Stimulated activated CD8-positive, alpha-beta memory T cell treated with anti-CD3 and anti-CD28 coated beads, Interleukin-4, amount 100 ng/mL, for 1 hour (primary cell): ENCODE measurements around the gene VWA5B1.
"Not testable (repeated sequence)": the region's sequence is repeated elsewhere in the genome, so short reads cannot be mapped to it uniquely, and the experiment has no call there.

Experiments used
- DNase-seq, 2 donors: peaks; one replicate each; pipeline ENCODE4 v3.0.0-alpha.2; 2020; ENCODE audit warnings: low read depth in 2 of 2, low spot score in 1 of 2

The VWA5B1 gene

DNA sequence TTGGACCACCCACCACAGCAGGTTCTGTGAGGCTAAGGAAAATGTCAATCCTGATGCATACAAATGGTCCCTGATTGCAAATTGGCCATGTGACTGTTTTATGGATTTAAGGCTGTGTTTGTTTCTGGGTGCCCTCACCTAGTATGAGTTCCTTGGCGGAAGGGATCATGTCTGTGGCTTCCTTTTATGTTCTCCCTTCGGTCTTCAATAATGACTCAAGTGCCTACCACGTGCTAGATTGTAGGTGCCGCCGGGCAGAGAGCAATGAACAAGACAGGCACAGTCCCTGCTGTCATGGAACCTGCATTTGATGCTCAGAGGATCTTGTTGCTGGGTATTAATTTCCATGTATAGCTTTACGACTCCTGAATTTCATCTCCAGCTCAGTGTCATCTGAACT, 9.8 kb upstream of the VWA5B1 start:
- no peak for DNase-seq

DNA sequence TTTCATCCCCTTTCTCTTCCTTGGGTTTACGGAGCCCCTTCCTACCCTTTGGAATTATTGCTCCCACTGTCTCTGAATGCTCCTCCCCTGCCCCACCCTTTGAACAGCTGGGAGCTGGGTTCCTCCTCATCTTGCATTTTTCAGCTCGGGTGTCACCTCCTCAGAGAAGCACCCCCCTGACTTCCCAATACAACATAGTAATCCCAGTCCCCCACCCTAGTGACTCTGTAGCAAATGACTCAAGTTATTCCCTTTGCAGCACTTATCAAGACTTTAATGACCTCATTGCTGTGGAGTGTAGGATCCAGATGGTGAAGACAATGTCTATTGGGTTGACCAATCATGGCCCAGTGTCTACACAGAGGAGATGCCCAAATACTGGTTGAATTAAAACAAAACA, 8.9 kb upstream of the VWA5B1 start:
- DNase-seq = no peak

DNA sequence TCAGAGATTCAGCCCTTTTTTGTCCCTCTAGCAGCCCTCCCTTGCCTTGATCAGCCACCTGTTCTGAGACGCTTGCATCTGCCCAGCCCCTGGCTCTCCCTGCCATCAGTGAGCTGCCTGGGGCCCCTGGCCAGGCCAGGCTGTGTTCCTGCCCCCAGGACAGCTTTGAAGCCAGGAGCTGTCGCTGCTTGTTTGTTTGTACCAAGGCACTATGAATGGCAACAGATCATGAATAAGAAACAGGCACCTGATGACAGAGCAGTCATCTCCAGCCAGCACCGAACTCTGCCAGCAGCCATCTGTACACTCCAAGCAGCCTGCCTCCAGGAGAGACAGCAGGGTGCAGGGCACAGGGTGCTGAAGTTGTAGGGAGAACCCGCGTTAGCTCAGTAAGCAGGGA, 8.1 kb upstream of the VWA5B1 start:
- DNase-seq = no peak

DNA sequence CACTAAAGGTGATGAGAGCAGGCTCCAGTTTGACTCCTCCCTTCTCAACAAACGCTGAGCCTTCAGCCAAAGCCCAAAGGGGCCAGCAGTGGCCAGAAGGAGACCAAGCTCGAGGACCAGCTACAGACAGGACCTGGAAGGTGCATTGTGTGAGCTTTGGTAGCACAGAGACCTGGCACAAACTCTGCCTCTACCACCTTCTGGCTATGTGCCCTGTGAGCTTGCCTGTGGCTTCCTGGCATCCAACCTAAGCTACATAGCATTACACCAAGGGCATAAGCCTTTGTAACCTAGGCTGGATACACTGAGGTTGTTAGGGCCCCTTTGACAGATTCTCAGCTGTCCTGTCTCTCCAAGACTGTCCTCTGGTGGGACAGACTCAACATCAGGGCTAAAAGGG, 6.6 kb upstream of the VWA5B1 start:
- DNase-seq = no peak

DNA sequence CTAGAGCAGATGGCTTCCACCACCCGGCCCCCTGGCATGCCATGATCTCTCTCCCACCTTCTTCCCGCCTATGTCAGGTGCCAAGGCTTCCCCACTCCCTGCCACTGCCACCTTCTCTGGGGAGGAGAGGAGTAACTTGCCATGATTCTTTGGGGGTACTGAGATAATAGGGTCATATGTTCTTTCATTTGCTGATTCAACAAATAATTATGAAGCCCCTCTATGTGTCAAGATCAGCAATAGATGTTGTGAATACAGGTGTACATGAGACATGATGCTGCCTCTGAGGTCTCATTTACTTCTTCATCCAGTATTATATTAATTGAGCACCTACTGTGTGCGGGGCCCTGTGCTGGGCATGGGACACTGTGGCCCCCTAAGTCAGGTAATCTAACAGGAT, 6.0 kb upstream of the VWA5B1 start:
- DNase-seq = no peak

DNA sequence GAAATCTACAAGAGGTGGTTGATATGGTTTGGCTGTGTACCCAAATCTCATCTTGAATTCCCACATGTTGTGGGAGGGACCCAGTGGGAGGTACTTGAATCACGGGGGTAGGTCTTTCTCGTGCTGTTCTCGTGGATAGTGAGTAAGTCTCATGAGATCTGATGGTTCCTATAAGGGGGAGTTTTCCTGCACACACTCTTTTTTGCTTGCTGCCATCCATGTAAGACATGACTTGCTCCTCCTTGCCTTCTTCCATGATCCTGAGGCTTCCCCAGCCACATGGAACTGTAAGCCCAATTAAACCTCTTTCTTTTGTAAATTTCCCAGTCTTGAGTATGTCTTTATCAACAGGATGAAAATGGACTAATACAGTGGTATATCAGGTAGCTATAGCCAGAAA, 5.2 kb upstream of the VWA5B1 start:
- no peak for DNase-seq

DNA sequence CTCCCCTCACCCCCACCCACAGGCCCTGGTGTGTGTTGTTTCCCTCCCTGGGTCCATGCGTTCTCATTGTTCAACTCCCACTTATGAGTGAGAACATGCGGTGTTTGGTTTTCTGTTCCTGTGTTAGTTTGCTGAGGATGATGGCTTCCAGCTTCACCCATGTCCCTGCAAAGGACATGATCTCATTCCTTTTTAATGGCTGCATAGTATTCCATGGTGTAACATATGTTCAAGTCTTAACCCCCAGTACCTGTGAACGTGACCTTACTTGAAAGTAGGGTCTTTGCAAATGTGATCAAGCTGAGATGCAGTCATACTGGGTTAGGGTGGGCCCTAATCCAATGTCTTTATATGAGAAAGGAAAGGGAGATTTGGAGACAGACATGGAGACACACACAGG, 3.0 kb upstream of the VWA5B1 start:
- not testable (repeated sequence) for DNase-seq

DNA sequence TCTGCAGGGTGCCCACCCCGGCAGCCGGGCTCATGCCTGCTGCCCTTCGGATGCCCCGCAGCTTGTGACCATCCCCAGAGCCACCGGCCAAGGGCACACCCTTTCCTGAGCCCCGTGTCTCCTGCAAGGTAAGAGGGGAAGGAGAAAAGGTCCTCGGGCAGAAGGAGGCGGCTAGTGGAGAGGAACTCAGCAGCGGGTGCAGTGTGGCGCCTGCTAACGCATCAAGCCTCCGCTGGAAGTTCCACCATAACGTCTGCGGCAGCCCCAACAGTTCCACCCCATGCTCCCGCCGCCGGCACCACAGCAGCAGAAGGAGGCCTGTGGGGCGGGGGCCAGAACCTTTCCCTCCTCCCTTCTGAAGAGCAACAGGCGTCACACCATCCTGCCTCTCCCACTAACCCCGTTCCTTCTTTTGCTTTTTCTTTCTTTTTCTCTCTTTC, 990 bp downstream of the VWA5B1 start:
- DNase-seq = no peak

DNA sequence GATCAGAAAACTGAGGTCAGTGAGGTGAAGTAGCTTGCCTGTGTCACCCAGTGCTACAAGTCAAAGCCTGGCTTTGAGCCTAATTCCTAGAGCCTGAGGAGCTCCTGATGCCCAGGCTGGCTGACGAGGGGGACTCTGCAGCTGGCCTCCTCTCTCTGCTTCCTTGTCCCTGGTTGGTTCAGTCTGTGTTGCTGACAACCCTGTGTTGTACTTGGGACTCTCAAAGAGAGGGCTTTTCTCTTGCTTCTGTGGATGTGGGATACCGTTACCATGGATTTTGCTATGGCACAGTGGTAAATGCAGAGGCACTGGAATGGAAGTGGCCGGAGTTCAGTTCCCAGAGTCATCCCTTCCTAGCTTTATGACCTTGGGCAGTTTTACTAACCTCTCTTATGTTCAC, 8.0 kb downstream of the VWA5B1 start:
- DNase-seq = no peak

DNA sequence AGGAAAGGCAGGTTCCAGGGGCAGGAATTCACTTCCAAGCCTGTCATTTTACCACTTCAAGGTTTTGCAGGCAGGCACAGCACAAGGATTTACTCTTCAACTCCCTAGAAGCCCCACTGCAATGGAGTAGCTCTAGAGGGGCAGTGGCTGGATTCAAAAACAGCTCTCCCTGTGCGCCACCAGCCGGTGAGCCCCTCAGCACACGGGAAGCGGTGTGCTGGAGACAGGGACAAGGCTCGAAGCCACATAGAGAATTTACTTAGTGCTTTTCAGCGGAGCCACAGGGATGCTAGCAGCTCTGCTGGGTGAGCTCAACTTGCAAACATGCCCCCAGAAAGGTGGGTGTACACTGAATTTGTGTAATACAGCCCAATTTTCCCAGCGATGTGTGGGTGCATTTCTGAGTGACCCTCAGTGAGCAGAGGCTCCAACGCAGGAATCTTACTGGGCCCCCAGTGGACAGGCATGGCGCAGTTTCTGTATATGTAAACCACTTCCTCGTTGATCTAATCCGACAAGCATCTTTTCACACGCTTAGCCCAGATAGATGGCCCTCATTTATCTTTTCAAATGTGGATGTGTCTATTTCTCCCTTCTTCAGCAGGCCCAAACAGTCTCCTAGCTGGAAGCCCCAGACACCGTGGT, 10.9 kb downstream of the VWA5B1 start:
- no peak for DNase-seq

DNA sequence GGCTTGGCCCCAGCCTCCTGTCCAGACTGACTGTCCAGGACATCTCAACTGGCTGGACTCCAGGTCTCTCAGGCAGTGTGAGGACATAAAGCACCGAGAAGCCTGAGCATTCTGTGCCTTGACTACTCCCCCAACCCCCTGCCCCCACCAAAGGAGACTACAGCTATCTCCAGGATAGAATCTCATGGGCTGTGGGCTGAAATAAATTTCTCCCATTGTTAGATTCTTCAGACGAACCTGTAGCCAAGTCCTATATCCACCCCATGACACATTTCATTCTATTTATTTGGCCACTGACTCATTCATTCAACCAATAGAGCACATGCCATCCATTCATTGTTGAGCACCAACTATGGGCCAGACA, 11.4 kb downstream of the VWA5B1 start:
- no peak for DNase-seq

DNA sequence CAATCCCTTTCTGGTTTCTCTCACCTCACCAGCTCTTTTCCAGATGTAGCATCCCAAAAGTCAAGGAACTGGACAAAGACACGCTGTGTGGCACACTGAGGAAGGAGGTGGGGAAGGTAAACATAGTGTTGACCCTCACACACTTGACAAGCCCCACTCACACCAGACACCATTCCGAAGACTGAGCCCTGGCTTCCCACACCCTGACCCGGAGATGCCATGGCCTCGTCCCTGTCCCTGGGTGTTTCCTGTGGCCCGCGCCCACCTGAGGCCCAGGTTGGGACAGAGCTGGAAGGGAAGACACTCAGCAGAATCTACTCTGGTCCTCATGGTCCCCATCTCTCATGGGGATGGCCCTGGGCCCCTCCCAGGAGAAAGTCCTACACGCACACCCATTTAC, 16.4 kb downstream of the VWA5B1 start:
- DNase-seq = no peak

DNA sequence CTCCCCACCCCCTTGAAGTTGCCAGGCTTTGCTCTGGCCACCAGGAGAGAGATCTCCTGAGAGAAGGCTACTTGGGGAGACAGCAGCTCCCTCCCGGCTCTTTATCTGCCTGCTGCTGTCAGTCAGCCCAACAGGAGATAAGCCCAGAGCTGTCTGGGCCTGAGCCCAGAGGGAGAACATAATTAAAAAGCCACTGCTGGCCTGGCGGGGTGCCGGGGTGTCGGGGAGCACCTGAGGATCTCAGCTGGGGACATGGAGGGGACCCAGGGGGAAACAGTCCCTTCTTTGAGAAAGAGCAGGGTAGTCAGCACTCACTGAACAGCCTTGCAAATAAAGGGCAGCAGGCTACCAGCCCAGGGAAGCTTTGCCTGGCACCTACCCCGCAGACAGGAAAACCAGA, 17.9 kb downstream of the VWA5B1 start:
- no peak for DNase-seq

DNA sequence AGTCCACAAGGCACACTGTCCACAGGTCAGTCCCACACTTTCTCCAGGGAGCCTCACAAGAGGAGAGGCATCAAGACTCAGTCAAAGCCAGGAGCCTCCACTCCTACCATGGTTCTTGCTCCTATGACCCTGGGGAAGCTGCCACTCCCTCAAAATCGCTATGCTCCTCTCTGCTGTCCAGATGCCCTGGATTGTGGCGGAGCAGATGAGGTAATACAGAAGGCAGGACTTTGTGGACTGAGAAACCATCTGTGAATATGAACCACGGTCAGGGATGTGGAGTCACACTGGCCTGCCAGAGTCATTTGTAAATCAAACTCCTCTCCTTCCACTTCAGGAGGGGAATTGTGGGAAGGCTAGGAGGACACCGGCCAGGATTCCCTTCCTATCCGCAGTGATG, 20.6 kb downstream of the VWA5B1 start:
- DNase-seq = no peak

DNA sequence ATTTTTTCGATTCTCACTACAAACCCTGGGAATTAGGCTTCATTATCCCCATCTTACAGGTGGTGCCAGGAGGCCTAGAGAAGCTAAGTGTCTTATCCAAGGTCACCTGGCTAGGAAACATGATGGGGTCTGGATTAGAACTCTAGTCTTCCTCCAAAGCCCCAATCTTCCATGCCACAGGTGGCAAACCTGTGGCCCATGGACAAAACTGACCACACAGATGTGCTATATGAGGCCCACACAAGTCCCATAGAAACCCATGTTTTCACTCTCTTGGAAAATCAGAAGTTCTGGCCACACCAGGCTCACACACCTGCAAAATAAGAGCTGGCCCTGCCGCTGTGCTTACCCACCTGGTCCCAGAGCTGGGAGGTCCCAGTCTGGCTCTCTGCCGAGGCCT, 21.6 kb downstream of the VWA5B1 start:
- no peak for DNase-seq

DNA sequence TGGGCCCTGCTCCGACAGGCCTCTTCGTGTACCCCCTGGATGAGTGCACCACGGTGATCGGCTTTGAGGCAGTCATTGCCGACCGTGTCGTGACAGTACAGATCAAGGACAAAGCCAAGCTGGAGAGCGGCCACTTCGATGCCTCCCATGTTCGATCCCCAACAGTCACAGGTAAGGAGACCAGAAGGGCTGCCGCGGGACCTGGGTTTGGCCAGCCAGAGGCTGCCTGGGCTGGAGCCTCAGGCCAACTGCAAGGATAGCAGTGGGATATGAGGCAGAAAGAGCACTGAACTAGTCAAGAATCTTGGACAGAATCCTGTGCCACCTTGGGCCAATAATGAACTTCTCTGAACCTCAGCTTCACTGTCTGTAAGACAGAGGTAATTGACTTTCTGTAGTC, 22.1 kb downstream of the VWA5B1 start:
- DNase-seq = no peak

DNA sequence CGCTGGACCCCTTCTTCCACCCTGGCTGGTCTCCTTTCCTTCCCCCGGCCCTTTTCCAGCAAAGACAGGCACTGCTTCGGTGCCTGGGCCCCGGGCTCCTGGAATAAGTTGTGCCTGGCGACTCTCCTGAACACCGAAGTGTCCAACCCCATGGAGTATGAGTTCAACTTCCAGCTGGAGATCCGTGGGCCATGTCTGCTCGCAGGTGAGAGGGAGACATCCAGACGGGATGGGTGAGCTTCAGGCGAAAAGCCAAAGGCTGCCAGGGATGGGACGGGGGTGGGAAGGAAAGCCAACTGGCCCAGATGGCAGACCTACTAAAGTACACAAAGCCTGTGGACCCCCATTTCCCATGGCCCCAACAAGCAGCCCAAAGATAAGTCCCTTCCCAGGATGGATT, 26.8 kb downstream of the VWA5B1 start:
- no peak for DNase-seq

DNA sequence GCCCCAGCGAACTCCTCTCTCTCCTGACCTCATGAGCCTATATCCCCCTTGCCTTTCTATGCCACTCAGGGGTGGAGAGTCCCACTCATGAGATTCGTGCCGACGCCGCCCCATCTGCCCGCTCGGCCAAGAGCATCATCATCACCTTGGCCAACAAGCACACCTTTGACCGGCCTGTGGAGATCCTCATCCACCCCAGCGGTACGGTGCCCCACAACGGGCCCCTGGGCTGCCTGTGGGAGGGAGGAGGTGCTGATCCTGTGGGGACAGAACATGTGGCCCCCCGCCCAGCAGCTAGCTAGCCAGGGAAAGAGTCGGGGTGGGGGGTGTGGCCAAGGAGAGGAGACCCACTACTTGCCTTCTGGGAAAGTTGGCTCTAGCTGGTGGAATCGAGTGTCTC, 27.8 kb downstream of the VWA5B1 start:
- no peak for DNase-seq

DNA sequence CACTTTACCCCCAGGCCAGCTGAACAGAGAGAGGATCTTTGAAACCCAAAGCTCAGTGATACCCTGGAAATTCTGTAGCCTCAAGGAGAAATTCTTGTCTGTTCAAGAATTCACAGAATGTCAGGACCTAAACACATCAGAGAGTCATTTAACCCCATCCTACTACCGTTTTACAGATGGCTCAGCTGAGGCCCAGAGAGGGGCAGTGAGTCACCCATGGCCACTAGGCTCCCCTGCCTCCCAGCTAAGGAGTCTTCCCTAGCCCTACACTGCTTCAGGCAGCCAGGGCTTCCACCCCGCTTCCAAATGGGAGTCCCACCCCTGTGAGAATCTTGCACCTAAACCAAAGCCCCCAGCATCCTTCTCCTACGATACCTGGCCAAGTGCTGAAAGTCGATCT, 28.3 kb downstream of the VWA5B1 start:
- no peak for DNase-seq

DNA sequence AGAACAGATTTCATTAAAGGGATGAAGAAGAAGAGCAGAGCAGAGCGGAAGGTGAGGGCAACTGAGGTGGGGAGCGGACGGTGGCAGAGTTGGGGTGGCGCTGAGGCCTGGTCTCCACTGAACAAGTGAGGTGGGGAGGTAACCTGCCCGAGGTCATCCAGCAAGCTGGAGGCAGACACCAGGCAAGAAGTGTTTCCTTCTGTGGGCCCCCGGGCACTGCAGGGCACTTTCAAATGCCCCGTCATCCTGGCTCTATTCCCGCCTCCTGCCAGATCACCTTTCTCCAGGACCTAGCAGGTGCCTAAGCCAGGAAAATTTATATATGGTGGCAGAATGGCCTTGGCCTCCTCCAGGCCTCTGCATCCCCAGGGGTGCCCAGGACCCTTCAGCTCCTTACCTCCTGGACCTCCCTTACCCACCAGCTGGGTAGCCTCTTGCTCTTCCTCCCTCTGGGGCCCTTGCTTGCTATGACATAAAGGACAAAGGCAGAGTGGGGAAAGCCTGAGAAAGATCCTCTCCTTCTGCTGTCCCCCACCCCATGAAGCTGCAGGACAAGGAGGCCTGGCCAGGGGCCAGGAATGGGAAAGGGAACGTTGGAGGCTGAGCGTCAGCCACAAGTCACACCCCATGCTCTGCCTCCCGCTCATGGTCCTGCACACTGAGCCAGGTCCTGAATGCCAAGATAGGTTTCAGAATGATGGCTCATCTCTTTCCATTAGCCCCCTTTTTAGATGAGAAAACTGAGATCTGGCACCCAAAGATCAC, 29.0 kb downstream of the VWA5B1 start:
- DNase-seq = no peak

DNA sequence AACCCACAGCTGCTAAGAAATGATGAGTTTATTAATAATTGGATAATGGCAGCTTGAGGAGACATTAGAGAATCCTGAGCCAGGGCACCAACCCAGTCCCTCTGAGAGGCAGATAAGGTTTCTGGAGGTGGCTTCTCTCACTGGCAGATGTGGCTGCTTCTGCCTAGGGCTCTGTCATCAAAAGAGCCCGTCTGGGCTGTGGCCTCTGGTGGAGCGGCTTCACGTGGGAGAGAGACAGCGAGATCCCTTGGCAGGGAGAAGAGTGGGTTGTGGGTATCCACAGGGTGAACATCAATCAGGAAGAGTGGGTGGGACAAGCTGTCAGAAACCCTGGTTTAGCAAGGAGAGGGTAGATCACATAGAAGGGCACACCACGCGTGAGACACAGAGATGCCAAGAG, 30.0 kb downstream of the VWA5B1 start:
- no peak for DNase-seq

DNA sequence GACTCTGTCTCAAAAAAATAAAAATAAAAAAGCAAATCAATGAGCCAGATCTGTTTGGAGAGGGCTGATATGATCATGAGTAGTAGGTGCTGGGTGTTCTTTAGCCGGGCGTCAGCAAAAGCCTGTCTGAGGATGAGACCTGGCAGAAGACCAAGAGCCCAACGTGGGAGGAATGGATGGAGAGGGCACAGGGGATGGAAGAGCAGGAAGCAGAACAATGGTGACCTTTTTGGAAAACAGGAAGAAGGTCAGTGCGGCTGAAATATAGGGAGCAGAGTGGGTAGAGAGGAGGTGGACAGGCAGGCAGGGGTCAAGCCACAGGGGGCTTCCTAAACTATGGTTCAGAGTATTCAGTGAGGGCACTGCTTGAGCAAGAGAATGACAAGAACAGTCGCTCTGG, 30.9 kb downstream of the VWA5B1 start:
- DNase-seq = no peak
